GM12878 (cell line): ENCODE data around the gene RELL2. TPM values are rescaled to one million over a fixed set of nuclear protein-coding genes. Genes with fewer than 3 reads are reported as not detected.

Experiments
- ATAC-seq: fragments of 200-7000 bp; cut with Tn5 transposase; 3 replicates; pipeline ENCODE4 v1.9.1; 2020; ENCODE audit warnings: mild to moderate bottlenecking, moderate library complexity
- BruUV-seq: library from RNA; stranded (reverse); fragments of 400-500 nt; replicated peaks from 2 replicates; lab custom pipeline; 2021; lab: Mats Ljungman, UMichigan
- CTCF ChIA-PET: fragments of 300-600 bp; sonication (Branson Sonifier 250); formaldehyde crosslinking; extraction: SDS; loops from one replicate; lab custom pipeline; 2021; ENCODE audit warnings: inconsistent platforms; lab: Yijun Ruan, JAX
- POLR2A ChIA-PET: fragments of 350-600 bp; formaldehyde crosslinking; extraction: SDS; loops from one replicate; lab custom pipeline; 2021; ENCODE audit warnings: inconsistent platforms; lab: Charles Lee
- RAD21 ChIA-PET: fragments of 300-600 bp; sonication (Branson Sonifier 250); formaldehyde crosslinking; loops from one replicate; lab custom pipeline; 2023; ENCODE audit warnings: antibody characterized with exemption; ENCODE audit not compliant: unreplicated experiment; lab: Charles Lee
- SMC1A ChIA-PET: fragments of 300-600 bp; sonication (Branson Sonifier 250); formaldehyde crosslinking; loops from one replicate; lab custom pipeline; 2023; ENCODE audit not compliant: unreplicated experiment, uncharacterized antibody; lab: Charles Lee
- DNase-seq: peaks from one replicate; pipeline ENCODE4 v3.0.0-alpha.2; 2011; ENCODE audit warnings: low read depth, low spot score
- FAIRE-seq: peaks from 3 replicates; lab custom pipeline; 2011; peaks lifted over from hg19 to GRCh38; lab: Jason Lieb, UNC
- H2AFZ ChIP-seq: 2 replicates; pipeline ENCODE4 v1.6.0; 2011; ENCODE audit warnings: low read depth, low read length, control low read depth; ENCODE audit not compliant: control insufficient read depth
- H3K27ac ChIP-seq: 2 replicates; pipeline ENCODE4 v1.5.1; 2011; ENCODE audit warnings: control low read depth; ENCODE audit not compliant: control insufficient read depth, insufficient read depth
- H3K27me3 ChIP-seq, 2 experiments: replicated peaks in 1 of 2; 2 replicates each; pipeline versions ENCODE4 v1.6.0 to v1.6.1; 2011; ENCODE audit warnings: low read length in 1 of 2; ENCODE audit not compliant: control insufficient read depth in 2 of 2, insufficient read depth in 2 of 2
- H3K36me3 ChIP-seq, 2 experiments: 2 replicates each; pipeline ENCODE4 v1.5.1; 2011; ENCODE audit warnings: low read length in 1 of 2; ENCODE audit not compliant: control insufficient read depth in 2 of 2, insufficient read depth in 2 of 2
- H3K4me1 ChIP-seq: 2 replicates; pipeline ENCODE4 v1.6.1; 2011; ENCODE audit warnings: mild to moderate bottlenecking, low read length, moderate library complexity, mixed read lengths; ENCODE audit not compliant: control insufficient read depth, insufficient read depth
- H3K4me2 ChIP-seq: 2 replicates; pipeline ENCODE4 v1.6.0; 2011; ENCODE audit warnings: control low read depth; ENCODE audit not compliant: control insufficient read depth, insufficient read depth
- H3K4me3 ChIP-seq: fragments of 200-600 bp; sonication (generic); 2 replicates; pipeline ENCODE4 v1.5.1; 2016
- H3K79me2 ChIP-seq: 2 replicates; pipeline ENCODE4 v1.6.0; 2011; ENCODE audit warnings: low read length; ENCODE audit not compliant: control insufficient read depth, insufficient read depth
- H3K9ac ChIP-seq: 2 replicates; pipeline ENCODE4 v1.8.0; 2011; ENCODE audit warnings: low read length, control low read depth, mixed read lengths; ENCODE audit not compliant: control insufficient read depth, insufficient read depth
- H3K9me3 ChIP-seq: replicated peaks from 3 replicates; pipeline ENCODE4 v1.5.1; 2011; ENCODE audit warnings: mild to moderate bottlenecking, low read length; ENCODE audit not compliant: control insufficient read depth, insufficient read depth
- H4K20me1 ChIP-seq: 2 replicates; pipeline ENCODE4 v1.6.0; 2011; ENCODE audit not compliant: control insufficient read depth, insufficient read depth
- ATF7 ChIP-seq: fragments of 450-650 bp; IDR thresholded peaks from 2 replicates; pipeline ENCODE4 v1.6.1; 2016; ENCODE audit warnings: low read depth, mild to moderate bottlenecking
- CHD4 ChIP-seq: fragments of 200-600 bp; sonication (generic); IDR thresholded peaks from 2 replicates; pipeline ENCODE4 v1.6.1; 2016; ENCODE audit warnings: mild to moderate bottlenecking
- EGR1 ChIP-seq, 2 experiments: IDR thresholded peaks; 1 replicate in 1 of 2; 2 replicates in 1 of 2; pipeline ENCODE4 v1.6.1; 2011 to 2012; ENCODE audit warnings: low read depth in 2 of 2, low read length in 2 of 2, borderline replicate concordance in 1 of 2, mild to moderate bottlenecking in 1 of 2, moderate library complexity in 1 of 2
- EP300 ChIP-seq, 2 experiments: fragments of 150-350 bp in 1 of 2; IDR thresholded peaks; 2 replicates each; pipeline ENCODE4 v1.6.1; 2011 to 2012; ENCODE audit warnings: low read depth in 2 of 2, low read length in 2 of 2, borderline replicate concordance in 1 of 2, improper control_type of control experiment in 1 of 2, inconsistent platforms in 1 of 2; ENCODE audit not compliant: control insufficient read depth in 1 of 2
- FOXK2 ChIP-seq: fragments of 450-650 bp; IDR thresholded peaks from 2 replicates; pipeline ENCODE4 v1.6.1; 2017; ENCODE audit warnings: mild to moderate bottlenecking, moderate library complexity
- HCFC1 ChIP-seq: fragments of 150-350 bp; IDR thresholded peaks from 2 replicates; pipeline ENCODE4 v1.6.1; 2014; ENCODE audit warnings: low read length
- MAX ChIP-seq: IDR thresholded peaks from 2 replicates; pipeline ENCODE4 v1.6.1; 2012; ENCODE audit warnings: low read depth, low read length, improper control_type of control experiment
- NFYB ChIP-seq: IDR thresholded peaks from 2 replicates; pipeline ENCODE4 v1.6.1; 2011; ENCODE audit warnings: low read depth, mild to moderate bottlenecking, low read length, improper control_type of control experiment, moderate library complexity; ENCODE audit not compliant: insufficient read depth
- NR2C1 ChIP-seq: fragments of 450-650 bp; IDR thresholded peaks from 2 replicates; pipeline ENCODE4 v1.6.1; 2017; ENCODE audit warnings: antibody characterized with exemption, mild to moderate bottlenecking, moderate library complexity
- POLR2AphosphoS5 ChIP-seq: IDR thresholded peaks from 2 replicates; pipeline ENCODE4 v1.6.1; 2011; ENCODE audit warnings: mild to moderate bottlenecking, low read length, inconsistent platforms
- RAD21 ChIP-seq: IDR thresholded peaks from 2 replicates; pipeline ENCODE4 v1.6.1; 2011; ENCODE audit warnings: mild to moderate bottlenecking, low read depth, low read length, moderate library complexity; ENCODE audit not compliant: insufficient read depth
- RBBP5 ChIP-seq: fragments of 200-600 bp; sonication (generic); conservative IDR thresholded peaks from 2 replicates; pipeline ENCODE4 v1.6.1; 2016
- RELA ChIP-seq: fragments of 450-650 bp; IDR thresholded peaks from 2 replicates; pipeline ENCODE4 v1.8.0; 2014; ENCODE audit warnings: borderline replicate concordance; ENCODE audit not compliant: partially characterized antibody
- RUNX3 ChIP-seq: IDR thresholded peaks from 2 replicates; pipeline ENCODE4 v1.6.1; 2012; ENCODE audit warnings: low read length, inconsistent platforms
- YBX1 ChIP-seq: fragments of 450-650 bp; IDR thresholded peaks from 2 replicates; pipeline ENCODE4 v1.6.1; 2016; ENCODE audit warnings: antibody characterized with exemption
- ZBED1 ChIP-seq: IDR thresholded peaks from 2 replicates; pipeline ENCODE4 v1.6.1; 2016; ENCODE audit warnings: borderline replicate concordance
- ZBTB11 ChIP-seq: fragments of 450-650 bp; formaldehyde crosslinking; IDR thresholded peaks from 2 replicates; pipeline ENCODE4 v1.5.0; 2022; ENCODE audit warnings: mild to moderate bottlenecking, missing genetic modification characterization
- ZNF207 ChIP-seq: fragments of 450-650 bp; IDR thresholded peaks from 2 replicates; pipeline ENCODE4 v1.6.1; 2014; ENCODE audit warnings: antibody characterized with exemption, mild to moderate bottlenecking, borderline replicate concordance
- ZNF384 ChIP-seq: IDR thresholded peaks from 2 replicates; pipeline ENCODE4 v1.6.1; 2012; ENCODE audit warnings: low read depth, mild to moderate bottlenecking, low read length, improper control_type of control experiment, borderline replicate concordance
- WGBS: methylation state at CpG from one replicate; pipeline ENCODE4 v1.1.6; 2016; ENCODE audit warnings: low lambda C conversion rate; ENCODE audit not compliant: insufficient replicate concordance, insufficient coverage; ENCODE audit errors: missing lambda C conversion rate; 5-methylcytosine and 5-hydroxymethylcytosine counted together
- in situ Hi-C: fragments of 300-500 bp; cut with MboI; formaldehyde crosslinking; loops from 9 replicates; pipeline ENCODE4 v1.14.3; 2018; ENCODE audit warnings: mixed read lengths
- intact Hi-C: fragments of 100-400 bp; cut with micrococcal nuclease; formaldehyde crosslinking; loops from one replicate; pipeline ENCODE4 v1.14.2; 2022; ENCODE audit not compliant: unreplicated experiment
- polyA plus RNA-seq, 11 experiments: library from polyadenylated mRNA; depleted of rRNA in 4 of 11; unstranded in 6 of 11; stranded (reverse) in 5 of 11; fragments of >200 nt; fragmentation: Nextera tagmentation in 4 of 11; fragmentation: Illumina TruSeq in 1 of 11; extraction: Ambion mirVana in 4 of 11; extraction: Trizol in 1 of 11; gene quantifications; 1 replicate in 1 of 11; 2 replicates in 10 of 11; pipeline versions ENCODE4 v1.2.1 to v1.2.3, GENCODE V29; 2011 to 2016; ENCODE audit warnings: inconsistent platforms in 2 of 11, missing spikeins in 2 of 11, low read depth in 1 of 11
- total RNA-seq, 4 experiments: library from RNA; depleted of rRNA in 3 of 4; stranded (reverse); fragments of >200 nt in 3 of 4; fragmentation: Illumina TruSeq in 1 of 4; extraction: Trizol in 1 of 4; gene quantifications; 2 replicates each; pipeline versions ENCODE4 v1.2.1 to v1.2.3, GENCODE V29; 2013 to 2021

Gene RELL2
- total and polyA plus RNA-seq, 10 of the 15 experiments (the other 5 are each of a cell fraction or from before 2014, with no cell fraction given), result 0.23 to 21.4 (median 7.1) TPM

- H3K4me3 ChIP-seq, result no peak overlapping the region
- ATAC-seq, result no peak
- TF ChIP-seq RUNX3, result no peak
- TF ChIP-seq ZNF384, result no peak
- no peak for TF ChIP-seq ATF7
- TF ChIP-seq CHD4, result no peak
- no peak for TF ChIP-seq EGR1 (IDR thresholded peaks at IDR 0.05; ENCODE audit: borderline replicate concordance in 1 of 2, low read depth in 2 of 2, low read length in 2 of 2)
- no peak for TF ChIP-seq EP300 (IDR thresholded peaks at IDR 0.05; ENCODE audit: borderline replicate concordance in 1 of 2, control insufficient read depth in 1 of 2, low read depth in 2 of 2, low read length in 2 of 2)
- TF ChIP-seq ZBTB11 (CRISPR knock-in tag), result no peak
- no peak for TF ChIP-seq ZBED1
- no peak for TF ChIP-seq RBBP5
- TF ChIP-seq MAX, result no peak
- TF ChIP-seq NFYB, result no peak
- no peak for TF ChIP-seq RELA
- no peak for TF ChIP-seq YBX1
- TF ChIP-seq HCFC1, result no peak
- TF ChIP-seq ZNF207, result no peak
- TF ChIP-seq POLR2AphosphoS5, result no peak
- TF ChIP-seq RAD21, result no peak
- TF ChIP-seq NR2C1, result no peak
- TF ChIP-seq FOXK2, result no peak
- no TSS peak for BruUV-seq
- ChIA-PET SMC1A (interaction anchor here (1.6 kb wide), 1 partner anchor 70 kb away, joined by 5 read pairs; no protein-coding TSS in a partner anchor), CTCF (no interaction called here), RAD21 (interaction anchor here (1.3 kb wide), 1 partner anchor 30 kb away, joined by 5 read pairs; no protein-coding TSS in a partner anchor), POLR2A (no interaction called here)
- no peaks in the 10 kb centered on the region for H3K79me2 ChIP-seq
- H2AFZ ChIP-seq, result no peak overlapping the region
- WGBS, result 59% methylated on average over 17 of the region's 17 CpGs
- no peak overlapping the region for H3K4me2 ChIP-seq
- in situ Hi-C loops, result no loop called here
- FAIRE-seq, result no peak
- no peaks in the 10 kb centered on the region for H3K9me3 ChIP-seq
- no peaks in the 10 kb centered on the region for H3K4me1 ChIP-seq
- H3K9ac ChIP-seq, result no peak overlapping the region
- intact Hi-C loops, result loop anchor here (10.0 kb wide), 1 partner anchor 303 kb away; the partner anchor contains the start of gene RNF14
- DNase-seq, result no peak
- no peaks in the 10 kb centered on the region for H3K36me3 ChIP-seq
- no peaks in the 10 kb centered on the region for H4K20me1 ChIP-seq
- H3K27me3 ChIP-seq, result no peaks in the 10 kb centered on the region
- H3K27ac ChIP-seq, result no peak overlapping the region
These were observed 25.2 kb downstream of the RELL2 start for GRCh38 chr5:141662028-141662427.
